CD4-positive, alpha-beta T cell treated with Interleukin-4 for 4 hours (primary cell): ENCODE data around the gene C1orf174.

Experiments used
- DNase-seq: peaks from one replicate; pipeline ENCODE4 v3.0.0-alpha.2; 2020

The C1orf174 gene

GRCh38 chr1:3908886-3909517 lies 8.9 kb upstream of the C1orf174 start:
- no peak for DNase-seq

GRCh38 chr1:3907621-3908165 lies 7.6 kb upstream of the C1orf174 start:
- no peak for DNase-seq

- DNase-seq, result no peak
These were observed 7.0 kb upstream of the C1orf174 start for GRCh38 chr1:3907031-3907534.

- DNase-seq, result no peak
These were observed 6.6 kb upstream of the C1orf174 start for GRCh38 chr1:3906672-3907020.

- no peak for DNase-seq
These were observed 6.0 kb upstream of the C1orf174 start for GRCh38 chr1:3905953-3906671.

- DNase-seq, result no peak
These were observed 5.3 kb upstream of the C1orf174 start for GRCh38 chr1:3905266-3905952.

- DNase-seq, result no peak
These were observed 4.7 kb upstream of the C1orf174 start for GRCh38 chr1:3904843-3905185.

- no peak for DNase-seq
These were observed 4.2 kb upstream of the C1orf174 start for GRCh38 chr1:3904006-3904842.

GRCh38 chr1:3903141-3904005 lies 3.3 kb upstream of the C1orf174 start:
- peak; percentile 26 for DNase-seq

GRCh38 chr1:3902571-3903091 lies 2.6 kb upstream of the C1orf174 start:
- peak; percentile 38 for DNase-seq

GRCh38 chr1:3902111-3902511 lies 2.0 kb upstream of the C1orf174 start:
- peak; percentile 22 for DNase-seq

- peak; percentile 89 for DNase-seq
These were observed 977 bp upstream of the C1orf174 start for GRCh38 chr1:3900969-3901529.

- peak; percentile 17 for DNase-seq
These were observed 320 bp downstream of the C1orf174 start for GRCh38 chr1:3899754-3900149.

- no peak for DNase-seq
These were observed 898 bp downstream of the C1orf174 start for GRCh38 chr1:3898994-3899753.

- no peak for DNase-seq
These were observed 1.7 kb downstream of the C1orf174 start for GRCh38 chr1:3898475-3898735.

- no peak for DNase-seq
These were observed 3.6 kb downstream of the C1orf174 start for GRCh38 chr1:3896396-3897000.

GRCh38 chr1:3895951-3896325 lies 4.1 kb downstream of the C1orf174 start:
- no peak for DNase-seq

- DNase-seq, result no peak
These were observed 4.7 kb downstream of the C1orf174 start for GRCh38 chr1:3895279-3895950.

- DNase-seq, result no peak
These were observed 5.3 kb downstream of the C1orf174 start for GRCh38 chr1:3894626-3895278.
